ENCODE data around the gene TOM1.

Gene TOM1

DNA sequence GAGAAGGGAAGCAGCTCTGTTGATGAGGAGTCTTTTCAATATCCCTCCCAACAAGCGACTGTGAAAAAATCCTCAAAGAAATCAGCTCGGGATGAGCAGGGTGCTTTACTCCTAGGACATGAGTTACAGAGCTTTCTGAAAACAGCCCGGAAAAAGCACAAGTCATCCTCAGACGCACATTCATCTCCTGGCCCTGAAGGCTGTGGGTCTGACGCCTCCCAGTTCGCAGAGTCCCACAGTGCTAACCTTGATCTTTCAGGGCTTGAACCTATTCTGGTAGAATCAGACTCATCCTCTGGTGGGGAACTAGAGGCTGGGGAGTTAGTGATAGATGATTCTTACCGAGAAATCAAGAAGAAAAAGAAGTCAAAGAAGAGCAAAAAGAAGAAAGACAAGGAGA, 34.7 kb upstream of the TOM1 start:
- TF ChIP-seq, protein P1, sequence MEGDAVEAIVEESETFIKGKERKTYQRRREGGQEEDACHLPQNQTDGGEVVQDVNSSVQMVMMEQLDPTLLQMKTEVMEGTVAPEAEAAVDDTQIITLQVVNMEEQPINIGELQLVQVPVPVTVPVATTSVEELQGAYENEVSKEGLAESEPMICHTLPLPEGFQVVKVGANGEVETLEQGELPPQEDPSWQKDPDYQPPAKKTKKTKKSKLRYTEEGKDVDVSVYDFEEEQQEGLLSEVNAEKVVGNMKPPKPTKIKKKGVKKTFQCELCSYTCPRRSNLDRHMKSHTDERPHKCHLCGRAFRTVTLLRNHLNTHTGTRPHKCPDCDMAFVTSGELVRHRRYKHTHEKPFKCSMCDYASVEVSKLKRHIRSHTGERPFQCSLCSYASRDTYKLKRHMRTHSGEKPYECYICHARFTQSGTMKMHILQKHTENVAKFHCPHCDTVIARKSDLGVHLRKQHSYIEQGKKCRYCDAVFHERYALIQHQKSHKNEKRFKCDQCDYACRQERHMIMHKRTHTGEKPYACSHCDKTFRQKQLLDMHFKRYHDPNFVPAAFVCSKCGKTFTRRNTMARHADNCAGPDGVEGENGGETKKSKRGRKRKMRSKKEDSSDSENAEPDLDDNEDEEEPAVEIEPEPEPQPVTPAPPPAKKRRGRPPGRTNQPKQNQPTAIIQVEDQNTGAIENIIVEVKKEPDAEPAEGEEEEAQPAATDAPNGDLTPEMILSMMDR (conservative IDR thresholded peaks at IDR 0.05; ENCODE audit: low read length): no peak
- no peak for DNase-seq (ENCODE audit: low read depth)
- H3K4me3 ChIP-seq (ENCODE audit: low read length): no peak overlapping the region

DNA sequence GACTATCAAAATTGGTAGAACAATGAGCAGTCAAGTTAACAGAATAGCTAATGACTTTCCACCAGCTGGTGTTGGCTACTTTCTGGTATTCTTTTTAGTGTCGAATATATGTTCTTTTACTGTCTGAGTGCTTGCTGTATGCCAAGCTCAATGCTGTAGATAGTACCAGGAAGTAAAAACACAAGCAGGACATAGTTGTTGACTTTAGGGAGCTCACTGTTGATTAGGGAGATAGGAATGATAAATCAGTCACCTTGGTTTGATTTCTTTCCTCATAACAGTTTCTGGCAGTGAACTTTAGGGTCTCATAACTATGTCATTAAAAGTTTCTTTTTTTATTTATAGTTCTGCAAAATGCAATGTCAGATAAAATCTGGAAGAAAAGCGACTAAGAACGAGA, 33.4 kb upstream of the TOM1 start:
- no peak for DNase-seq (ENCODE audit: low read depth)
- TF ChIP-seq, protein P1 (conservative IDR thresholded peaks at IDR 0.05; ENCODE audit: low read length): no peak
- H3K4me3 ChIP-seq (ENCODE audit: low read length): no peak overlapping the region

DNA sequence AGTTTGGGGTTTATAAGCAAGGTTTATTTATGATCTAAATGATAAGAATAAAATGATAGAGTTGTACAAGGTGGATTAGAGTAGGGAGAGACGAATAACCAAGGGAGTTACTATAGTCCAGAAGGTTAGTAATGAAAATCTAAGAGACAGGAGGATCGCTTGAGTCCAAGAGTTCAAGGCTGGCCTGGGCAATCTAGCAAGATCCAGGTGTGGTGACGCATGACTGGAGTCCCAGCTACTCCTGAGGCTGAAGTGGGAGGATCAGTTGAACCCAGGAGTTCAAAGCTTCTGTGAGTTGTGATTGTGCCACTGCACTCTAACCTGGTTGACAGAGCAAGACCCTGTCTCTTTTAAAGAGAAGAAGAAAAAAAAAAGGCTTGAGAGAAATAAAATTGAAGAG, 30.1 kb upstream of the TOM1 start:
- no peak for DNase-seq (ENCODE audit: low read depth)
- TF ChIP-seq, protein P1 (conservative IDR thresholded peaks at IDR 0.05; ENCODE audit: low read length): no peak
- no peak overlapping the region for H3K4me3 ChIP-seq (ENCODE audit: low read length)

DNA sequence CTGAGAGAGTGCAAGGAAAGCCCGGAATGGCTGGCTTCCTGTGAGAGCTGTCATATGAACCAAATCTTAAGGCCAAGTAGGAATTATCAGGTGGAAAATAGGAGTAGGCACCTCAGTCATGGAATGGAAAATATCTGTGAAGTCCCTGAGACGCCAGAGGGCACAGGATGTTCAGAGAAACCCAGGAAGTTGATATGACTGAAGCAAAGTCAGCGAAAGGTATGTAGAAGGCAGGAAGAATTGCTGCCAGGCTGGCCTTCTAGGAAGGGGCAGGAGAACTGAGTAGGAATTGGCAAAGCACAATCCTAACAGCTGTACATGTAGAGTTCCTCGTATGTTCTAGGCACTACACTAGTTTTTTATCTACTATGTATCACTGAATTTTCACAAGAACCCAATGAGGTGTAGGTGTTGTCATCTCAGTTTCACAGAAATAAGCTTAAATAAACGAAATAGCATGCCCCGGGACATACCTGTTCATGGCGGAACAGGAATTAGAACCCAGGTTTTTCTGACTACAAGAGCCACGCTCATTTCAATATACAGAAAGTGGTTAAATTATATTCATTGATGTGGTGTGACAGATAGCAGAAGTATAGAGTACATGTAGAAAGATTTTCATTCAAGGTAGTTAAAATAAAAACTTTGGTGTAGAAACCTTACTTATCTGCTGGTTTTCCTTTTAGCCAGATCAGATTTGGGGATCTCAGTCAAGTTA, 25.4 kb upstream of the TOM1 start:
- TF ChIP-seq, protein P1 (conservative IDR thresholded peaks at IDR 0.05; ENCODE audit: low read length): no peak
- DNase-seq (ENCODE audit: low read depth): no peak
- H3K4me3 ChIP-seq (ENCODE audit: low read length): no peak overlapping the region

DNA sequence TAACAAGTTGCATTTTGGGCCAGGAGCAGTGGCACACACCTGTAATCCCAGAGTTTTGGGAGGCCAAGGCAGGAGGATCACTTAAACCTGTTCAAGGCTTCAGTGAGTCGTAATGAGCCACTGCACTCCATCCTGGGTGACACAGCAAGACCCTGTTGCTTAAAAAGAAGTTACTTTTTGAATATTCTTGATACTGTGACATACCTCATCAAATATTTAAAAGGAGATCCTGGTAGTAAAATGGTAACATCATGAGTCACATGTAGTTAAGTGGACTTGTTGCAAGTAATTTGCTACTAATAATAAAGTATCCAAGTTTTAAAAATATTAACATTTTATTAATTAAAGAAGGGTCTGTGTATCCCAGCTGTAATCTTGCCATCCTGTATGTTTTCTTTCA, 24.1 kb upstream of the TOM1 start:
- DNase-seq (ENCODE audit: low read depth): peak; percentile 38
- TF ChIP-seq, protein P1 (conservative IDR thresholded peaks at IDR 0.05; ENCODE audit: low read length): no peak
- H3K4me3 ChIP-seq (ENCODE audit: low read length): no peak overlapping the region

DNA sequence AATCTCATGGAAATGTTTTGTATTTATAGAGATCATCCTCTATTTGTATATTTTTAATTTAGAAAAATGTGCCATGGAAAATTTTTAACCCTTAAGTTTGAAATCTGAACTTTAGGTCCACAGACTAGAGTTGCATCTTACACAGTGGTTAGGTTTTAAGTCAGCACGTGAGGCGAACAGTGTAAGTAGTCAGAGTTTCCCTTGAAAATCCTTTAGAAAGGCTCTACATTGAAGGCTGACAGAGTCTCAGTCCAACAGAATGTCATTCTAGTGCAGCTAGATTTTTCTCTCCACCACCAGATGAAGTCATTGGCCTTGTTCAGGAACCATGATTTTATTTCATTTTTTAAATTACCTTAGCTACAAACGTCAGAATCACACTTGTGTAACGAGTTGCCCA, 23.7 kb upstream of the TOM1 start:
- no peak overlapping the region for H3K4me3 ChIP-seq (ENCODE audit: low read length)
- TF ChIP-seq, protein P1 (conservative IDR thresholded peaks at IDR 0.05; ENCODE audit: low read length): no peak
- no peak for DNase-seq (ENCODE audit: low read depth)

DNA sequence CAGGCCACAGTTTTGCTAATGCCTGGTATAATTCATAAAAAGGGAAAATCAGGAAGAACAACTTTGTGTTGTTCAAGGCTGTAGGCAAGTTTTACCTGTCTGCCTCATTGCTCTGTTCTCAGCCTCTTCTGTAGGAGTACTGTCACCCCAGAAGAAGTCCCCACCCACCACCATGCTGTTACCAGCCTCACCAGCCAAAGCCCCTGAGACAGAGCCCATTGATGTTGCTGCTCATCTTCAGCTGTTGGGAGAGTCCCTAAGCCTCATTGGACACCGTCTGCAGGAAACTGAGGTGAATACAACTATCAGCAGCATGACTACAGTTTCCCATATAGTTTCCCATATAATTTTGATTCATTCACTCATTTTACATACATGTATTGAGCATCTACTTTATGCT, 11.6 kb upstream of the TOM1 start:
- DNase-seq (ENCODE audit: low read depth): no peak
- no peak overlapping the region for H3K4me3 ChIP-seq (ENCODE audit: low read length)
- TF ChIP-seq, protein P1 (conservative IDR thresholded peaks at IDR 0.05; ENCODE audit: low read length): no peak
